NCI-H1930 (cell line): ENCODE results near the gene SPINT1.
"Not testable (repeated sequence)": the region's sequence is repeated elsewhere in the genome, so short reads cannot be mapped to it uniquely, and the experiment has no call there.

Experiments
- DNase-seq, 2 experiments: peaks; one replicate each; lab custom pipeline; 2025; lab: John Stamatoyannopoulos, UW

SPINT1 gene

DNA sequence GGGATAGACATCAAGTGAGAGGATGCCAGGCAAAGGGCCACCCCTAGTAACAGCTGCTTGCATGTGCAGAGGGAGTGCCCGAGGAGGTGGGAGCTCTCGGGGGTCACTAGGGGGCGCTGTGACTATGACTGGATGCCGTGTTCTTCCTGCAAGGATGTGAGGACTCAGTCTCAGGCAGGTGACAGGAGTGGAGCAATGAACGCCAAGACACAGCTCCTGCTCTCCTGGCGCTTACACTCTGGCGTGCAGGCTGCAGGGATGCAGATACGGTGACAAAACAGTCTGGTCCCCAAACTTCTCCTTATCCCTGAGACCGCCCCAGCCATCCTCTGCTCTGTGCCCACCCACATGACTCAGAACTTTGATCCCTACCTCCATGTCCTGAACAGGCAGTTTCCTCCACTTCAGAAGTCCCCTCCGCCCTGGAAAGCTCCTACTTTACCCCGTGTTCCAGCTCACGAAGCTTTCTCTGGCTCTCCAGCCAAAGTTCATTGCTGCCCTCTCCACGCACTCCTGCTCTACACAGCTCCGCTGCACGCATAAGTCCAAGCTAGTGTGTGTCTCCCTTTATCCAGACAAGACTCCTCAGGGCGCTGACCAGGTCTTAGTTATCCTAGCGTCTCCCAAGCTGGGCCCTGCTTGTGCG, 15.5 kb downstream of the SPINT1 start:
- peak; percentile 47 to 52 for DNase-seq

DNA sequence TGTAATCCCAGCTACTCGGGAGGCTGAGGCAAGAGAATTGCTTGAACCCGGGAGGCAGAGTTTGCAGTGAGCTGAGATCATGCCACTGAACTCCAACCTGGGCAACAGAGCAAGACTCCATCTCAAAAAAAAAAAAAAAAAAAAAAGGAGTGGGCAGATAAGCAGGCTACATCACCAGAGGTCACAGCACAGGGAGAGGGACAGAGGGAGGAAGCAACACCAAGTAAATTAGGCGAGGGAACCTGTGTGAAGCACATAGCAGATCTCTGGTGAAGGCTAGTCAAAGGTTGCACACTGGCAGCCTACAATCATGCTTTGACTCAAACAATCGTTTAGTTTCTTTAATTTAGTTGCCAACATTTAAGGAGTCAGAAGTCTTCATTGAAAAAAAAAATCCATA, 17.3 kb downstream of the SPINT1 start:
- DNase-seq = not testable (repeated sequence)

GRCh38 chr15:40863660-40864270, 19.9 kb downstream of the SPINT1 start:
- no peak for DNase-seq

DNA sequence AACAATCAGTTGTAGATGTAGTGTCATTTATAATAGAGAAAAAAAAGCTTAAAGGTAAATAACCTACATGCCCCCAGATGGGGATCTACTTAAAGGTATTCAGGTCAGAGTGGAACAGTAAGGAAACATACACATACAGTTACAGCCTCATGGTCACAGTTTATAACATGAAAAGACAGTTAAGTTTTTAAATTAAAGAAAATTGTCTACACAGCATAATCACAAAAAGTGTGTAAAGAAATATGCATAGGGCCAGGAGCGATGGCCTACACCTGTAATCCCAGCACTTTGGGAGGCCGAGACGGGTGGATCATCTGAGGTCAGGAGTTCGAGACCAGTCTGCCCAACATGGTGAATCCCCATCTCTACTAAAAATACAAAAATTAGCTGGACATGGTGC, 23.4 kb downstream of the SPINT1 start:
- DNase-seq = no peak

GRCh38 chr15:40869686-40870085, 25.8 kb downstream of the SPINT1 start:
- DNase-seq = no peak

GRCh38 chr15:40870716-40871115, 26.9 kb downstream of the SPINT1 start:
- no peak for DNase-seq

DNA sequence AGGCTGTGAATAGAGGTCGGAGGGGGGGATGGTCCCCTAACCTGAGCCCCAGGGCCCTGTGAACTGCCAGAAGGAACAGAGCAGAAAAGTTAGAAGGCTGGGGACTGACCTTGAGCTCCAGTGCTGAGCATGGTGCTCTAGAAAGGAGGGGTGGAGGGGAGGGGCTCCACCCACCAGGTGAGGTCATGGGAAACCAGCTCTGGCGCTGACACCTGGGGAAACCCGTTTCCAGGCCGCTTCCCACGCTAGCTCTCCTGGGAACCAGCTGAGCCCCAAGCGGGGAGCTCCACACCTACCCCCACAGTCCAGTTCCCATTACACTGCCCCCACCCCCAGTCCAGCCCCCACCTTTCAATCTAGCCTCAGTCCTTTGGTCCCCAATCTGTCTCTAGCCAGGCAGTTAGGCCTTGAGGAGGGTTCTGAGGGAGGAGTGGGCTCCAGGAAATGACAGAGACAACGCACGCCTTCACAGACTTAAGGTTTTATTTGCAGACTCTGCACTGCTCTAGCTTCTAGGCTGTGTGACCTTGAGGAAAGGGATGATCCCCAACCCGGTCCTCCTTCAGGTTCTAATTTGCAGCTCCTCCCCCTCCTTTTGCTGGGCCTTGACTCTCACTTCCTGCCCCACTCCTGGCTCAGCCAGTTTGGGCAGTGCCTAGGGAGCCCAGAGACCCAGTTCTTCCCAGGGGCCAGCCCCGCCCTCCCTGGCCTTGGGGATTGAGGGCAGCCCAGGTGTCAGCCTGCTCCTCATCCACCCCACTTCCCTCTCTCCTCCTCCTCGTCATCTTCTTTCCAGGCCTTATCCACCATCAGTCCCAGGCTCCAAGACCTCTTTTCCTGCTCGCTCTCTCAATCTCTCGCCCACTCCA, 28.1 kb downstream of the SPINT1 start:
- no peak for DNase-seq

- DNase-seq = no peak
These were observed 29.2 kb downstream of the SPINT1 start for GRCh38 chr15:40872791-40873693.

GRCh38 chr15:40873694-40874561, 30.1 kb downstream of the SPINT1 start, which contains the start of gene RHOV:
TSS of gene RHOV (minus strand) at chr15:40874234. CDS start at chr15:40874139, 95 bp downstream.
- DNase-seq = peak; percentile 55 to 74

DNA sequence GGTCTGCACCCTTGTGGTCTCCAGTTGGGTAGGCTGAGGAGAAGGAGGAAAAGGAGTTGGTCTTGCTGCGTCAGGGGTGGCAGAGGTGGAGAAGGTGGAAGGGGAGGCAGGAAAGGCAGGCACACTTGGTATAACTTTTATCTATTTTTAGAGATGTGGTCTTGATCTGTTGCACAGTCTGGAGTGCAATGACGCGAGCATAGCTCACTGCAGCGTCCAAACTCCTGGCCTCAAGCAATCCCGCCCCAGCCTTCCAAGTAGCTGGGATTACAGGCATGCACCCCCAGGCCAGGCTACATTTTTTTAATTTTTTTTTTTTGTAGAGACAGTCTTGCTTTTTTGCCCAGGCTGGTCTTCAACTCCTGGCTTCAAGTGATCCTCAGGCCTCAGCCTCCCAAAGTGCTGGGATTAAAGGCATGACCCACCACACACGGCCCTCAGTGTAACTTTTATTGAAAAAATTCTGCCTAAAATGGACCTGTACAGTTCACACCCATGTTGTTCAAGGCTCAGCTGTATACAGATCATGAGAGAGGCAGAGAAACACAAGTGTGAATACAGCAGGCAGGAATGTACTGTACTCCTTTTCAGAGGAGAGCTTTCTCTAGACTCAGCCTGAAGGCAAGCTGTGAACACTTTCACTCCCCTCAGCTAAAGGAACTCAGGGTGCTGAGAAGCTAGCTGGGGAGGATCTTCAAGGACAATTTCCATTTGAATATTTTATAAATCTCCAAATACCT, 32.3 kb downstream of the SPINT1 start:
- no peak for DNase-seq

DNA sequence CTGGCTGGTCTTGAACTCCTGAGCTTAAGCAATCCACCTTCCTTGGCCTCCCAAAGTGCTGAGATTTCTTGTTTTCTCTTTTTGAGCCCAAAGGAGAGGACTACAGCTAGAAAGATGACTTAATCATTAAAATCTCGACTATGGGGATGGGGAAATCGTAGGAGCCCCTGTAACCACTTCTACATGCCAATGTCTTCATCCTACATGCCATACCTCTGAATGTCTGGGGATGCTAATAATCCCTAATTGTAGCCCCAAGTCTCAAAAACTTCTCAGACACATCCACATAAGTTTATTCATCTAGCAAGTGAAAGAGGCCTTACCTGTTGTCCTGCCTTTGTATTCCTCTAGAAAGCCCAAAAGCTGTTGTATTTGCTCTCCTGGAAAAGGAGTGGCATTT, 33.8 kb downstream of the SPINT1 start:
- no peak for DNase-seq

- DNase-seq = no peak
These were observed 34.9 kb downstream of the SPINT1 start for GRCh38 chr15:40878785-40879184.

DNA sequence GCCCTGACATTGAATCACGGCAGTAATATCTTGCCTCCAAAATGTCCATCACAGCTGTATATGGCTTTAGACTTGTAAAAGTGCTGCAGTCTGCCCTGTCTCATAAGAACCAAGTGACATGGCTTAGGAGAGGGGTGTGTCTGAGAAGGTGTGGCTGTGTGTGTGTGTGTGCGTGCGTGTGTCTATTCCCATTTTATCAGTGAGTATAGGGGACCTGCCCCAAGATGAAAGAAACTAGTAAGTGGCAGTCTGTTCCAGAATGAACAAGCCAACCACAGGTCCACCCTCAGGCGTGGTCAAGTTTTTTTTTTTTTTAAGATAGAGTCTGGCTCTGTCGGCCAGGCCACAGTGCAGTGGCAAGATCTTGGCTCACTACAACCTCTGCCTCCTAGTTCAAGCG, 35.8 kb downstream of the SPINT1 start:
- no peak for DNase-seq

- no peak for DNase-seq
These were observed 37.5 kb downstream of the SPINT1 start for GRCh38 chr15:40881351-40881750.

DNA sequence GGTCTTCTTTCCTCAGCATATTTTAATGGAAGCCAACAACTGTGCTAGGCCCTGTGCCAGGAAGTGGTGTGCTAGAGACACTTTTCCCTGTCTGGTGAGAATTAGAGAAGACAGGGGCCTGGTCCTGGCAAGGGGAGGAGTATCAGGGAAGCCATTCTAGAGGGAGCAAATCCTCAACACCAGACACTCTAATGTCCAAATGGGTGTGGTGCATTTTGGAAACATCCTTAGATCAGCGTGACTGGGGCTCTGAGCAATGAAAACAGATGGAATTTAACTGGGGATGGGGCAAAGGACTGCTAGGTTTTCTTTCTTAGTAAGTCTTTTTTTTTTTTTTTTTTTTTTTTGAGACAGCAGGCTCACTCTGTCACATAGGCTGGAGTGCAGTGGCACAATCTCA, 42.7 kb downstream of the SPINT1 start:
- DNase-seq = no peak

DNA sequence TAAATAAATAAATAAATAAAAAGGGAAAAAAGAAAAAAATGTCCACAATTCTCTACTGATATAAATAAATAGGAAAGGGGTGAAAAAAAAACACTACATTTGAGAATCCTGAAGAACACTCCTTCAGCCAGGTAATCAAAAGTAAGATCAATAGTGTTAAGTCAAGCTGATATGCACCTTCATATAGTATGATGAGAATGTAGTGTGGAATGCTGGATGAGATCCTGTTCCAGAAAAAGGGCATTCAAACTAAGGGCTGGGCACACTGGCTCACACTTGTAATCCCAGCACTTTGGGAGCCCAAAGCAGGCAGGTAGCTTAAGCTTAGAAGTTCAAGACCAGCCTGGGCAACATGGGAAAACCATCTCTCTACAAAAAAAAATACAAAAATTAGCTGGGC, 45.3 kb downstream of the SPINT1 start:
- no peak for DNase-seq

- DNase-seq = no peak
These were observed 47.3 kb downstream of the SPINT1 start for GRCh38 chr15:40891138-40891537.

GRCh38 chr15:40891810-40892446, 48.1 kb downstream of the SPINT1 start:
- peak; percentile 5 to 23 for DNase-seq

DNA sequence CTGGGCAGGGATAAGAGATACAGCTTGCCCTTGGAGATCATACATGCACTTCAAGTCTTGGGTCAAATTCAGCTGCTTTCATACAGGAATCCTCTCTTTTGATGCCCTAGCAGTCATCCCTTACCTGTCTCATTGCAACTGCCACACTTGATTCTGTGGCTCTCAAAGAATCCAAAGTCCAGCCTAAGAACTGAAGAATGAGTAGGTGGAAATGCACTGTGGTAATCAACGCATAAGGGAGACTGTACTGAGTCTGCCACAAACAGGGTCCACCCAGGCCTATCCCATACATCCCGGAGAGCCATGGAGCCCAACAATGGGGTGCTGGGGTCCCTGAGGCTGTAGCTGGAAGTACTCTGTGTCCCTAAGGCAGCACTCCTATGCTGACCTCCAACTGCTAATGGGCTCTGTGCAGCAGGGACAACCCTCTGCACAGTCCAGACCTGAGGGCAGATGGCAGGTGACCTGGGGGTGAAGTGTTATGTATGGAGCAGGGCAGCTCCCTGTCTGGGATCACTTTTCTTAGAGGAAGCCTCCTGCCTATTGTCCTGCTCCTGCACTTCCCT, 48.7 kb downstream of the SPINT1 start:
- DNase-seq = no peak
